CD4-positive, alpha-beta T cell treated with Interleukin-1 beta for 1 hour (primary cell): Measurements from ENCODE around the gene SLC30A2.

ENCODE experiments used
- DNase-seq, 2 donors: peaks; one replicate each; pipeline ENCODE4 v3.0.0-alpha.2; 2020 to 2022

Gene SLC30A2

GRCh38 chr1:26020941-26021646, 24.8 kb downstream of the SLC30A2 start:
- no peak for DNase-seq

GRCh38 chr1:26020330-26020768, 25.6 kb downstream of the SLC30A2 start:
- DNase-seq: no peak

- DNase-seq: no peak
These were observed 26.1 kb downstream of the SLC30A2 start for GRCh38 chr1:26019641-26020315.

- DNase-seq: no peak
These were observed 28.3 kb downstream of the SLC30A2 start for GRCh38 chr1:26017606-26018005.

GRCh38 chr1:26016953-26017545, 28.9 kb downstream of the SLC30A2 start:
- no peak for DNase-seq

- no peak for DNase-seq
These were observed 29.5 kb downstream of the SLC30A2 start for GRCh38 chr1:26016258-26016952.

GRCh38 chr1:26015358-26015757, 30.6 kb downstream of the SLC30A2 start:
- peak in 1 of 2 donors; percentile 32 for DNase-seq

- no peak for DNase-seq
These were observed 31.7 kb downstream of the SLC30A2 start for GRCh38 chr1:26014179-26014578.

GRCh38 chr1:26012864-26013263, 33.1 kb downstream of the SLC30A2 start:
- DNase-seq: no peak

GRCh38 chr1:26010825-26011224, 35.1 kb downstream of the SLC30A2 start:
- no peak for DNase-seq

GRCh38 chr1:26009796-26010447, 36.0 kb downstream of the SLC30A2 start:
- no peak for DNase-seq

GRCh38 chr1:26006710-26007109, 39.2 kb downstream of the SLC30A2 start:
- DNase-seq: no peak

GRCh38 chr1:26005434-26006105, 40.3 kb downstream of the SLC30A2 start:
- DNase-seq: no peak

GRCh38 chr1:26003756-26004155, 42.2 kb downstream of the SLC30A2 start:
- no peak for DNase-seq

GRCh38 chr1:26003262-26003661, 42.7 kb downstream of the SLC30A2 start:
- DNase-seq: no peak

- no peak for DNase-seq
These were observed 46.7 kb downstream of the SLC30A2 start for GRCh38 chr1:25999041-25999800.

GRCh38 chr1:25997828-25998761, 47.8 kb downstream of the SLC30A2 start, which contains the start of gene PAFAH2:
TSS of gene PAFAH2 (minus strand) at chr1:25998063. CDS start at chr1:25990816, 7,247 bp downstream.
- DNase-seq: peak; percentile 98 to 99

GRCh38 chr1:25996966-25997827, 48.7 kb downstream of the SLC30A2 start:
- peak; percentile 32 to 33 for DNase-seq
